Measurements from ENCODE around the gene PROSER1.
A peak's percentile ranks its signal among the peaks of the same experiment; 100 is the strongest.
"Not testable (repeated sequence)": the region's sequence is repeated elsewhere in the genome, so short reads cannot be mapped to it uniquely, and the experiment has no call there.

PROSER1 gene

GRCh38 chr13:39037880-39038568, at the start of gene PROSER1, which contains the start of gene NHLRC3:
TSS of gene PROSER1 (minus strand) at chr13:39038089. CDS start at chr13:39037242, 847 bp downstream.
TSS of gene NHLRC3 (plus strand) at chr13:39038456. CDS start at chr13:39038640, 184 bp downstream.
- peak; percentile 94 for DNase-seq

- DNase-seq = not testable (repeated sequence)
Measured at GRCh38 chr13:39086251-39086945, 48.5 kb upstream of the PROSER1 start.

GRCh38 chr13:39073983-39074382, 36.1 kb upstream of the PROSER1 start:
- no peak for DNase-seq

- DNase-seq = no peak
Measured at GRCh38 chr13:39072842-39073241, 35.0 kb upstream of the PROSER1 start.

GRCh38 chr13:39062004-39062403, 24.1 kb upstream of the PROSER1 start:
- no peak for DNase-seq

GRCh38 chr13:39058040-39058439, 20.2 kb upstream of the PROSER1 start:
- no peak for DNase-seq

- no peak for DNase-seq
Measured at GRCh38 chr13:39056018-39056417, 18.1 kb upstream of the PROSER1 start.

GRCh38 chr13:39054112-39054511, 16.2 kb upstream of the PROSER1 start:
- DNase-seq = no peak

- no peak for DNase-seq
Measured at GRCh38 chr13:39052944-39053343, 15.1 kb upstream of the PROSER1 start.

GRCh38 chr13:39051157-39051556, 13.3 kb upstream of the PROSER1 start:
- DNase-seq = peak; percentile 21

GRCh38 chr13:39049274-39049673, 11.4 kb upstream of the PROSER1 start:
- no peak for DNase-seq

- no peak for DNase-seq
Measured at GRCh38 chr13:39048806-39049205, 10.9 kb upstream of the PROSER1 start.

GRCh38 chr13:39047560-39047959, 9.7 kb upstream of the PROSER1 start:
- DNase-seq = no peak

GRCh38 chr13:39044536-39044935, 6.6 kb upstream of the PROSER1 start:
- DNase-seq = no peak

- no peak for DNase-seq
Measured at GRCh38 chr13:39040206-39040605, 2.3 kb upstream of the PROSER1 start.

- no peak for DNase-seq
Measured at GRCh38 chr13:39039041-39039440, 1.2 kb upstream of the PROSER1 start.

GRCh38 chr13:39038569-39039030, 711 bp upstream of the PROSER1 start:
- DNase-seq = peak; percentile 52

- DNase-seq = no peak
Measured at GRCh38 chr13:39037410-39037879, 444 bp downstream of the PROSER1 start.

- peak; percentile 16 for DNase-seq
Measured at GRCh38 chr13:39036212-39036611, 1.7 kb downstream of the PROSER1 start.

- DNase-seq = no peak
Measured at GRCh38 chr13:39035799-39036198, 2.1 kb downstream of the PROSER1 start.

GRCh38 chr13:39035204-39035603, 2.7 kb downstream of the PROSER1 start:
- DNase-seq = no peak

- DNase-seq = no peak
Measured at GRCh38 chr13:39034085-39034484, 3.8 kb downstream of the PROSER1 start.

GRCh38 chr13:39032150-39032549, 5.7 kb downstream of the PROSER1 start:
- DNase-seq = no peak

- no peak for DNase-seq
Measured at GRCh38 chr13:39025433-39025839, 12.5 kb downstream of the PROSER1 start.
